Measurements from ENCODE around the gene MYLK. TPM values are rescaled to one million over a fixed set of nuclear protein-coding genes. Genes with fewer than 3 reads are reported as not detected.

Gene MYLK
- total and polyA plus RNA-seq, 9 of the 15 experiments (the other 6 are each of a cell fraction or from before 2014, with no cell fraction given) = 0.11 to 0.53 (median 0.18) TPM; not detected in 2

DNA sequence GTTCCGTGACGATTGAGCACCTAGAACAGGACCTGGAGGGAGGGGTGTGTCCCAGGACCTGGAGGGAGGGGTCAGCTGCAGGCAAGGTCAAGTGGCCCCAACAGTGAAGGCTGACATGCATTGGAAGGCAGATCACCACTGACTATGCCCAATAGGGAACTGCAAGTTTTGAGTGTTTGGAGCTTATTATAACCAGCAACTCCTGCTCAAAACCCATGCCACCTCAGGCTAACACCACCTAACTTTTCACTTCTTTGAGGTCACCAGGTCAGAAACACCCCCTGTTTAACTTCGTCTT, 93.1 kb downstream of the MYLK start (continued):
- TF ChIP-seq, protein P1, sequence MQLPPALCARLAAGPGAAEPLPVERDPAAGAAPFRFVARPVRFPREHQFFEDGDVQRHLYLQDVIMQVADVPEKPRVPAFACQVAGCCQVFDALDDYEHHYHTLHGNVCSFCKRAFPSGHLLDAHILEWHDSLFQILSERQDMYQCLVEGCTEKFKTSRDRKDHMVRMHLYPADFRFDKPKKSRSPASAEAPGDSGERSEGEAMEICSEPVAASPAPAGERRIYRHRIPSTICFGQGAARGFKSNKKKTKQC (CRISPR knock-in tag; IDR thresholded peaks at IDR 0.05) = no peak
- no peak for TF ChIP-seq NCOA4 (IDR thresholded peaks at IDR 0.05; ENCODE audit: partially characterized antibody)
- no peak for TF ChIP-seq CBX1 (IDR thresholded peaks at IDR 0.05; ENCODE audit: low read depth)
- TF ChIP-seq, protein P2, sequence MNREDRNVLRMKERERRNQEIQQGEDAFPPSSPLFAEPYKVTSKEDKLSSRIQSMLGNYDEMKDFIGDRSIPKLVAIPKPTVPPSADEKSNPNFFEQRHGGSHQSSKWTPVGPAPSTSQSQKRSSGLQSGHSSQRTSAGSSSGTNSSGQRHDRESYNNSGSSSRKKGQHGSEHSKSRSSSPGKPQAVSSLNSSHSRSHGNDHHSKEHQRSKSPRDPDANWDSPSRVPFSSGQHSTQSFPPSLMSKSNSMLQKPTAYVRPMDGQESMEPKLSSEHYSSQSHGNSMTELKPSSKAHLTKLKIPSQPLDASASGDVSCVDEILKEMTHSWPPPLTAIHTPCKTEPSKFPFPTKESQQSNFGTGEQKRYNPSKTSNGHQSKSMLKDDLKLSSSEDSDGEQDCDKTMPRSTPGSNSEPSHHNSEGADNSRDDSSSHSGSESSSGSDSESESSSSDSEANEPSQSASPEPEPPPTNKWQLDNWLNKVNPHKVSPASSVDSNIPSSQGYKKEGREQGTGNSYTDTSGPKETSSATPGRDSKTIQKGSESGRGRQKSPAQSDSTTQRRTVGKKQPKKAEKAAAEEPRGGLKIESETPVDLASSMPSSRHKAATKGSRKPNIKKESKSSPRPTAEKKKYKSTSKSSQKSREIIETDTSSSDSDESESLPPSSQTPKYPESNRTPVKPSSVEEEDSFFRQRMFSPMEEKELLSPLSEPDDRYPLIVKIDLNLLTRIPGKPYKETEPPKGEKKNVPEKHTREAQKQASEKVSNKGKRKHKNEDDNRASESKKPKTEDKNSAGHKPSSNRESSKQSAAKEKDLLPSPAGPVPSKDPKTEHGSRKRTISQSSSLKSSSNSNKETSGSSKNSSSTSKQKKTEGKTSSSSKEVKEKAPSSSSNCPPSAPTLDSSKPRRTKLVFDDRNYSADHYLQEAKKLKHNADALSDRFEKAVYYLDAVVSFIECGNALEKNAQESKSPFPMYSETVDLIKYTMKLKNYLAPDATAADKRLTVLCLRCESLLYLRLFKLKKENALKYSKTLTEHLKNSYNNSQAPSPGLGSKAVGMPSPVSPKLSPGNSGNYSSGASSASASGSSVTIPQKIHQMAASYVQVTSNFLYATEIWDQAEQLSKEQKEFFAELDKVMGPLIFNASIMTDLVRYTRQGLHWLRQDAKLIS (CRISPR knock-in tag; IDR thresholded peaks at IDR 0.05) = no peak
- no peak for TF ChIP-seq SRSF3 (IDR thresholded peaks at IDR 0.05; ENCODE audit: insufficient read depth, low read length)
- no peak for TF ChIP-seq MED1 (CRISPR knock-in tag; IDR thresholded peaks at IDR 0.05; ENCODE audit: borderline replicate concordance)
- TF ChIP-seq, protein P3, sequence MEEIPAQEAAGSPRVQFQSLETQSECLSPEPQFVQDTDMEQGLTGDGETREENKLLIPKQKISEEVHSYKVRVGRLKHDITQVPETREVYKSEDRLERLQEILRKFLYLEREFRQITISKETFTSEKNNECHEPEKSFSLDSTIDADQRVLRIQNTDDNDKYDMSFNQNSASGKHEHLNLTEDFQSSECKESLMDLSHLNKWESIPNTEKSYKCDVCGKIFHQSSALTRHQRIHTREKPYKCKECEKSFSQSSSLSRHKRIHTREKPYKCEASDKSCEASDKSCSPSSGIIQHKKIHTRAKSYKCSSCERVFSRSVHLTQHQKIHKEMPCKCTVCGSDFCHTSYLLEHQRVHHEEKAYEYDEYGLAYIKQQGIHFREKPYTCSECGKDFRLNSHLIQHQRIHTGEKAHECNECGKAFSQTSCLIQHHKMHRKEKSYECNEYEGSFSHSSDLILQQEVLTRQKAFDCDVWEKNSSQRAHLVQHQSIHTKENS (CRISPR knock-in tag; IDR thresholded peaks at IDR 0.05) = no peak
- TF ChIP-seq ZNF184 (CRISPR knock-in tag; IDR thresholded peaks at IDR 0.05) = no peak
- TF ChIP-seq HDAC2 (IDR thresholded peaks at IDR 0.05) = no peak
- no peak for TF ChIP-seq MBD2 (IDR thresholded peaks at IDR 0.05; ENCODE audit: borderline replicate concordance, low read depth)
- no peak for TF ChIP-seq TAF7 (tag; IDR thresholded peaks at IDR 0.05)
- TF ChIP-seq CBX8 (IDR thresholded peaks at IDR 0.05; ENCODE audit: borderline replicate concordance, extremely low read depth, low read depth, low read length, poor library complexity, severe bottlenecking) = no peak
- no peak for TF ChIP-seq ZBTB17 (CRISPR knock-in tag; IDR thresholded peaks at IDR 0.05)

Measured in K562 (cell line).